Activated CD4-positive, alpha-beta T cell treated with anti-CD3 and anti-CD28 coated beads for 24 hours (primary cell): ENCODE data around the gene CEP63.

ENCODE experiments used
- DNase-seq, 2 donors: peaks; one replicate each; pipeline ENCODE4 v3.0.0-alpha.2; 2020; ENCODE audit warnings: low read depth in 2 of 2

CEP63 gene

DNA sequence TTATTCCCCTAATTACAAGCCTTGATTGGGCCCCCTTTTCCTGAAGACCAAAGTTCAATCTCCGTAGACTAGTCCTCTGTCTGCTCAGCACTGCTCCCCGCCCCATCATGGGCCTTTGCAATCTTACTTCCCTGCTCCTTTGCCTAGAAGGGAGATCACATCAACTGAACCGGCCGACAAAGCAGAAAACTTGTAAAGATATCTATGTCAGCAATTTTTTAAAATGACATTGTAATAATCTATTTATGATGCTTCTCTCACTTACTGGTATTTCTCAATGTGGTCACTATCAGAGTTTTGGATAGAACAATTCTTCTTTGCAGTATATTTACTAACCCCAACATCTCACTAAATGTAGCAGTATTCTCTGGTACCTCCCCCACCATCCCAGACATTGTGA is 17.3 kb upstream of the CEP63 start:
- DNase-seq, result no peak

DNA sequence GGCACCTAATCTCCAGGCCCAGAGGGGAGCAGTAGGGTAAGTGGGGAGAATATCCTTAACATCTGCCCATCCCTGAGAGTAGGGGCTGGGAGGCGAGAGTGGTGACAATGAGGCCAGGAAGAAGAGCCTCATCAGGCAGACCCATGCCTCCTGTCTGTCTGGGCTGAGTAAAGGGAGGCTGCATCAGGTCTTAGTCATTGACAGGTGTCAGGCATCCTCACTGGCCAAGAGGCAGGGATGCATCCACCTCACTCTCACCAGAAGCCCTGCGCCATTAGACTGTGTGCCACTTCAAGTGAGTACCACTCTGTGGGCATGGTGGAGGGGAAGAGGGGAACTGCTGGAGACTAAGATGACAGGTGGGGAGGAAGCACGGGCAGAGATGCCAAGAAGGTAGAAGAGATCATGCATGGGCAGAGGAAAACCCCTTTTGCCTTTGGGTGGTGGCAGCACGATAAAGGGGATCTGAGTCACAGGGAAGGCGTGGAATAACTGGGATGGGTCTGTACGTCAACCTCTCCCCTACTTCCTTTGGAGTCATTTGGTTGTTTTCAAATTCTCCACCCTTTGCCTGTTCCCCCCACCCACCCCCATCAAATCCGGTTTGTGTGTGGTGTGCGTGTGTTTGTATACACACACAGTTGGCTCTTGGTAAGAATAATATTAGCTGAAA is 14.2 kb upstream of the CEP63 start:
- no peak for DNase-seq

GRCh38 chr3:134472831-134473230 is 13.0 kb upstream of the CEP63 start:
- DNase-seq, result no peak

GRCh38 chr3:134473868-134474546 is 11.8 kb upstream of the CEP63 start:
- peak; percentile 76 to 81 for DNase-seq

- no peak for DNase-seq
Observed at GRCh38 chr3:134474956-134475355, 10.9 kb upstream of the CEP63 start.

- no peak for DNase-seq
Observed at GRCh38 chr3:134476306-134476705, 9.6 kb upstream of the CEP63 start.

DNA sequence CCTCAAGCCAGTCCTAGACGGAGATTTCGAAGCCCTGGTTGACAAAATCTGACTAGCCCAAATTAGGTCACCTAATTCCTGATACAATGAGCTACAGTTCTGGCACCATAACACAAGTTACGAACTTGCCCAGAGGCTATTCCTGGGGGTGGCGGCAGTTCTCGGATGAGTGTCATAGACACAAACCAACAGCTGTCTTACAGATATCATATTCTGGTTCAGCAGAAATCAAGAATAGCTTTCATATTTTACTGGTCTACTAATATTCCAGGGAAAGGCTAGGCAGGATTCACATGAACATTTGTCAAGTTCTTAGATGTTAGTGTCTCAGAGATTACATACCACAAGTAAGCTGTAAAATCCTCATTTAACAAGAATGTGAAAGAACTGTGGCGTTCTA is 8.9 kb upstream of the CEP63 start:
- DNase-seq, result no peak

DNA sequence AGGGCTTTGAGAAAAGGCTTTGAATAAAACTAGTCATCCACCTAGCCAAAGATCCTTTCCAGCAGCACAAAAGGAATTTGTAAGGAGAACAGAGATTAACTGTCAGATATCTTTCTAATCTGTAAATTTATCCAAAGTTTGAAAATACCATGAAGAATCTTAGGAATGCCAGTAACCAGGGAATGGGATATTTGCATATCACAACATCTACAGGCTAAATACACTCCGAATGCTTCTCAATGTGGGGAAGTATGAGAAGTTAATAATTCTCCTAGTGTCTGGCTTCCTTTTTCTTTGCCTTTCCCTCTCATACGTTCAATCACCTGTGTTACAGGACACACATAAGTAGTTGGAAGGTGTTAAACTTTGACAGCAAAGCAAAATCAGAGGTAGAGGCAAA is 7.9 kb upstream of the CEP63 start:
- DNase-seq, result no peak

GRCh38 chr3:134480546-134480945 is 5.3 kb upstream of the CEP63 start:
- no peak for DNase-seq

DNA sequence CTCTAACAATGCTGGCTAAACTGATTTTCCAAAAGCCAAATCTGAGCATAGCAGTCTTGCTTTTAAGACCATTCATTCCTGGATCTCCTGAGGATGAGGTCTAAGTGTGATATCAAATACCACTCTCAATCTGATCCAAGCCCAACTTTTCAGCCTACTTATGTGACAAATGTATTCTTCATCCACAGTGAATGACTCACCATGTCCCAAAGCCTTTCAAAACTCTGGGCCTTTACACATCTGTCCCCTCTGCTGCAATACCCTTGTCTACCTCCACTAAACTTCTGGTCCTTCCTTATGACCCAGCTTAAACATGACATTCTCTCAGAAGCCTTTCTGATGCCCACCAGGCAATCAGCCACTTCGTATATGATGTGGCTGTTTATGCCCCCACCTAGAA is 4.7 kb upstream of the CEP63 start:
- no peak for DNase-seq

GRCh38 chr3:134482622-134483021 is 3.2 kb upstream of the CEP63 start:
- no peak for DNase-seq

GRCh38 chr3:134483195-134483900 is 2.5 kb upstream of the CEP63 start:
- no peak for DNase-seq

DNA sequence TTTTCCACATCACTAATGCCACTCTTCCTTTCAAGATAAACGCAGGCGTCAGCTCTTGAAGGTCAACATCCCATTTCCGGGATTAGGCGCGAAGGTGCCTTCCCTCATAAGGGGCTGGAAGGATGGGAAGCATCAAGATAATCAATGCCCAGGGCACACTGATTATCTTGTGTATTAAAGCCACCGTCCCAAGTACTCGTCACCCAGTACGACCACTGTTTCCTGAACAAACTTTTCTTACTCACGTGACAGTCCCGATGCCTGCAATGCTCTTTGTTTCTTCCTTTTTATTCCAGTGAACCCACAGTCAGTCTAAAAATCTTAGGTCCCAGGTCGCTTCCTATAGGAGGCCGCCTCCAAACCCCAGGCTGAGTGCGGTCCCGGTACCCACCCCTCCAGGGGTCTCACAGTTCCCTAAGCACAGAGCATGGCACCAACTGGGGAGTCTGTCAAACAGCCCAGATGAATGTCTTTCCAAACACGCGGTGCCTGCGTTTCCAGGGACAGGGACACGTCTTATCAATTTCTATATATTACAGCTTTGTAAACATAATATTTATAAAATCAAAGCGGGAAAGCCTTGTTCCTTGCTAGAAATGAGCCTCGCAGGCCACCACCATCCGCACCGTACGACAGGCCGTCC is 661 bp upstream of the CEP63 start:
- DNase-seq, result peak; percentile 77 to 83

DNA sequence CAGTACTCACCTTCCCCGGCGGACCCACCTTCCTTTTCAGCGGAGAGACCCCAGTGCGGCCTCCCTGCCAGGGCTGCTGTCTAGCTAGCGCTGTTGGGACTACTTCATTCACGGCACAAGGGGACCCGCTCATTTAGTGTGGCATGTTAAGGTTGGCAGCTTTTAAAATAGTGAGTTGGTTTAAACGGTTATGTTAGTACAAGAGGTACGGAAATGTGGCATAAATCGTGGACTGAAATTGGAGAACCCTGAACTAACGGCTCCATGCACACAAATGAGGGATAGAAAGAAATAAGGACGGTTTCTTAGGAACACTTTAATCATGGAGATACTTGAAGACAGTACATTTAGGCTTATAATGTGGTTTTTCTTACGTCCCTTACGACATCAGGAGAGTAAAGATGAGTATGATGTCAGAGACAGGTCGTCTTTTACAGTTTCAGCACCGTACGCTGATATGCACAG is 752 bp downstream of the CEP63 start:
- DNase-seq, result peak in 1 of 2 donors; percentile 23

DNA sequence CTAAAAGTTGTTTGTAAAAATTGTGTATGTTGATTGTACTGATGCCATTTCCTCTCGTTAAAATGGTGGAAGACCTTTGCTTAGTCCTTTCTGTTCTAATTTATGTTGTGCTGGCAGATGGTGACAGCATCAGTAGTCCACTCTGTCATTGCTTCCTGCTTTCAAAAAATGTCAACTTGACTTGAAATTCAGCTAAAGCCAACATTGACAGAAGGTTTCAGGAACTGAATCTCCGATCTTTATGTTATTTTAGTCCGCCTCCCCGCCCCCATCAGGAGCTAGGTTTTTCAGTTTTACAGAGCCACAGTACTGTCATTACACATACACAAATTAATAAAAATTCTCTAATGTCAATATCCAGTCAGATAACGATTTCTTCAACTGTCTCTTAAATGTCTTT is 1.5 kb downstream of the CEP63 start:
- DNase-seq, result no peak

GRCh38 chr3:134494495-134494894 is 8.6 kb downstream of the CEP63 start:
- DNase-seq, result no peak

GRCh38 chr3:134495980-134496379 is 10.1 kb downstream of the CEP63 start:
- no peak for DNase-seq

DNA sequence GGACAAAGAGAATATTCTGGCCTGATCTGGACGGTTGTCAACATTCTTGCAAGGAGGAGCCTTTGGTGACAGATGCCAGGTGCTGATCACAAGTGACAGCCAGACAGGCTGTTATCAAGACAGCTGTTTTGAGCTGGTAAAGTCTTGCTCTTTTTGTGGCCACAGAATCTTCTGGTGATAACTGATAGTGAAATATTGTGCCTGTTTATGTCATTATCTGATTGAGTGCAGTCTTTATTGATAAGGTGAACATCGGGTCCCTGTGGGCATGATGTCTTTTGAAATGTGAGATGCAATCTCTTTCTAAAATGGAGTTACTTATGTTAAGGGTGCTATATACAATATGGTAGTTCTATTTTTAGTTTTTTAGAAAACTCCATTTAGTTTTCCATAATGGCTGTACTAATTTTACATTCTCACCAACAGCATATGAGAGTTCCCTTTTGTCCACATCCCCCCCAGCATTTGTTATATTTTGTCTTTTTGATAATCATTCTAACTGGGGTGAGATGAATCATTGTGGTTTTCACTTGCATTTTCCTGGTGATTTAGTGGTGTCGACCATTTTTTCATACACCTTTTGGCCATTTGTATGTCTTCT is 10.7 kb downstream of the CEP63 start:
- DNase-seq, result no peak

DNA sequence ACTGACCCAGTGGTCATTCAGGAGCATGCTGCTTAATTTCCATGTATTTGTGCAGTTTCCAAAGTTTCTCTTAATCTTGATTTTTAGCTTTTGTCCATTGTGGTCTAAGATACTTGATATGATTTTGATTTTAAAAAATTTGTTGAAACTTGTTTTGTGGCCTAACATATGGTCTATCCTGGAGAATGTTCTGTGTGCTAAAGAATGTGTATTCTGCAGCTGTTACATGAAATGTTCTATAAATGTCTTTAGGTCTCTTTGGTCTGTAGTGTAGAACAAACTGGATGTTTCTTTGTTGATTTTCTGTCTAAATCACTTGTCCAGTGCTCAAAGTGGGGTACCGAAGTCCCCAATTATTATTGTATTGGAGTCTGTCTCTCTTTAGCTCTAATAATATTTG is 17.4 kb downstream of the CEP63 start:
- no peak for DNase-seq

DNA sequence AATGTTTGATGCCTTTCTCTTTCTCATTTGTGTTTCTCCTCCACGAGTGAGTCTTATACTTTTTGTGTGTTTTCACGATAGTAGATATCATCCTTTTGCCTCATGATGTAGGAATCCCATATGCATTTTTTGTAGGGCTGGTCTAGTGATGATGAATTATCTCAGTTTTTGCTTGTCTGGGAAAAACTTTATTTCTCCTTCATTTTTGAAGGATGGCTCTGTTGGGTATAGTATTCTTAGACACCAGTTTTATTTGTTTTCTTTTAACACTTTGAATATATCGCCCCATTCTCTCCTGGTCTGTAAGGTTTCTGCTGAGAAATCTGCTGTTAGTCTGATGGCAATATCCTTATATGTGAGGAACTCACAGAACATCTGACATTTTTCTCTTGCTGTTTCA is 18.3 kb downstream of the CEP63 start:
- no peak for DNase-seq

DNA sequence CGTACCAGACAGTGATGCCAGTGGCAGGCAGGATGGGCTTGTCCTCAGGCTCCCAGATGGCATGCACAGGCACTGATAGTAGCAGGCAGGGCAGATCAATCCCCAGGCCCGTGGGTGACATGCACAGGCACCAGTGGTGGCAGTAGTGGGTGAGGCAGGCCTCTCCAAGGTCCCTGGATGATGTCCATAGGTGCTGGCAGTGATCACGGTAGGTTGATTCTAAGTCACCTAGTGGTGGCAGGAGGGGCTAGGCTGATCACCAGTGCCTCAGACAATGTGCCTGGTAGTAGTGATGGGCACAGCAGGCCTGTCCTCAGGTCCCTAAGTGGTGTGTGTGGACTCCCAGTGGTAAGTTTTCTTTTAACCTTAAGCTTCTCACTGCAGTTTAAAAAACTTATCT is 19.6 kb downstream of the CEP63 start:
- no peak for DNase-seq

DNA sequence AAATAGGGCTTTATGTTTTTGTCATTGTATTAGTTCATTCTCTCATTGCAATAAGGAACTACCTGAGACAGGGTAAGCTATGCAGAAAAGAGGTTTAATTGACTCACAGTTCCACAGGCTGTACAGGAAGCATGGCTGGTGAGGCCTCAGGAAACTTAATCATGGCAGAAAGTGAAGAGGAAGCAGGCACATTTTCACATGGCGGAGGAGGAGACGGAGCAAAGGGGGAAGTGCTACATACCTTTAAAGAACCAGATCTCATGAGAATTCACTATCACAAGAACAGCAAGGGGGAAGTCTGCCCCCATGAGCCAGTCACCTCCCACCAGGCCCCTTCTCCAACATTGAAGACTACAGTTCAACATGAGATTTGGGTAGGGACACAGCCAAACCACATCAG is 25.6 kb downstream of the CEP63 start:
- no peak for DNase-seq
